WTC11 (cell line): ENCODE results near the gene MACROD2. TPM values are rescaled to one million over a fixed set of nuclear protein-coding genes. Genes with fewer than 3 reads are reported as not detected.
A peak's percentile ranks its signal among the peaks of the same experiment; 100 is the strongest.

Experiments used
- ATAC-seq: fragments of 200-7000 bp; cut with Tn5 transposase; 2 replicates; pipeline ENCODE4 v1.10.0; 2021; ENCODE audit warnings: mild to moderate bottlenecking, moderate library complexity
- CTCF ChIA-PET: fragments of 300-600 bp; sonication (Branson Sonifier 250); formaldehyde crosslinking; loops from one replicate; lab custom pipeline; 2021; ENCODE audit warnings: antibody characterized with exemption; lab: Charles Lee
- POLR2A ChIA-PET: fragments of 350-600 bp; sonication (Branson Sonifier 250); formaldehyde crosslinking; loops from one replicate; lab custom pipeline; 2021; ENCODE audit warnings: antibody characterized with exemption; lab: Charles Lee
- DNase-seq: peaks from one replicate; pipeline ENCODE4 v3.0.0; 2021; ENCODE audit warnings: low spot score
- H3K27ac Mint-ChIP-seq: 2 replicates; pipeline ENCODE4 v1.8.0; 2021; ENCODE audit warnings: mixed read lengths
- H3K27me3 Mint-ChIP-seq: 2 replicates; pipeline ENCODE4 v1.8.0; 2021; ENCODE audit warnings: low read depth, mild to moderate bottlenecking, moderate library complexity, mixed read lengths
- H3K36me3 Mint-ChIP-seq: 2 replicates; pipeline ENCODE4 v1.8.0; 2021; ENCODE audit warnings: mixed read lengths
- H3K4me1 Mint-ChIP-seq: 2 replicates; pipeline ENCODE4 v1.8.0; 2022; ENCODE audit warnings: mixed read lengths
- H3K4me3 Mint-ChIP-seq: 2 replicates; pipeline ENCODE4 v1.8.0; 2021; ENCODE audit warnings: mild to moderate bottlenecking, moderate library complexity, mixed read lengths
- H3K9me3 Mint-ChIP-seq: 2 replicates; pipeline ENCODE4 v1.8.0; 2021; ENCODE audit warnings: mixed read lengths
- AFF4 ChIP-seq: sonication (generic); formaldehyde crosslinking; IDR thresholded peaks from 2 replicates; pipeline ENCODE4 v1.8.1; 2023; ENCODE audit warnings: mild to moderate bottlenecking, missing genetic modification reagents, borderline replicate concordance
- ARID4B ChIP-seq: sonication (generic); formaldehyde crosslinking; IDR thresholded peaks from 2 replicates; pipeline ENCODE4 v1.8.0; 2023; ENCODE audit warnings: missing genetic modification reagents, mild to moderate bottlenecking, borderline replicate concordance
- ATF3 ChIP-seq: sonication (generic); formaldehyde crosslinking; conservative IDR thresholded peaks from 2 replicates; pipeline ENCODE4 v1.8.1; 2022; ENCODE audit warnings: mild to moderate bottlenecking, missing genetic modification reagents
- ERG ChIP-seq: fragments of 250-450 bp; sonication (Bioruptor Pico); IDR thresholded peaks from 2 replicates; pipeline ENCODE4 v1.8.0; 2021; ENCODE audit warnings: mild to moderate bottlenecking
- ESRRA ChIP-seq: sonication (generic); formaldehyde crosslinking; IDR thresholded peaks from 2 replicates; pipeline ENCODE4 v1.8.1; 2022; ENCODE audit warnings: mild to moderate bottlenecking, missing genetic modification reagents, borderline replicate concordance
- FOXJ3 ChIP-seq: sonication (generic); formaldehyde crosslinking; IDR thresholded peaks from 2 replicates; pipeline ENCODE4 v1.9.0; 2021; ENCODE audit warnings: missing genetic modification reagents, mild to moderate bottlenecking, borderline replicate concordance
- FOXP1 ChIP-seq: sonication (generic); formaldehyde crosslinking; IDR thresholded peaks from 2 replicates; pipeline ENCODE4 v1.8.0; 2022; ENCODE audit warnings: missing genetic modification reagents, mild to moderate bottlenecking, moderate library complexity, borderline replicate concordance
- JUN ChIP-seq: sonication (generic); formaldehyde crosslinking; IDR thresholded peaks from 2 replicates; pipeline ENCODE4 v1.8.0; 2023; ENCODE audit warnings: mild to moderate bottlenecking, missing genetic modification reagents
- MLX ChIP-seq: sonication (generic); formaldehyde crosslinking; IDR thresholded peaks from 2 replicates; pipeline ENCODE4 v1.8.1; 2023; ENCODE audit warnings: mild to moderate bottlenecking, missing genetic modification reagents, moderate library complexity
- NFATC4 ChIP-seq: fragments of 250-450 bp; sonication (Bioruptor Pico); IDR thresholded peaks from 2 replicates; pipeline ENCODE4 v1.9.0; 2021; ENCODE audit warnings: mild to moderate bottlenecking
- NR1H2 ChIP-seq: sonication (generic); formaldehyde crosslinking; IDR thresholded peaks from 2 replicates; pipeline ENCODE4 v1.9.0; 2021; ENCODE audit warnings: mild to moderate bottlenecking, moderate library complexity, missing genetic modification reagents
- NR3C1 ChIP-seq: sonication (generic); formaldehyde crosslinking; conservative IDR thresholded peaks from 2 replicates; pipeline ENCODE4 v1.8.1; 2023; ENCODE audit warnings: low read depth, mild to moderate bottlenecking, missing genetic modification reagents
- RORB ChIP-seq: fragments of 250-450 bp; sonication (Bioruptor Pico); IDR thresholded peaks from 2 replicates; pipeline ENCODE4 v1.9.0; 2021; ENCODE audit warnings: mild to moderate bottlenecking
- USF1 ChIP-seq: sonication (generic); formaldehyde crosslinking; IDR thresholded peaks from 2 replicates; pipeline ENCODE4 v1.8.0; 2022; ENCODE audit warnings: mild to moderate bottlenecking, missing genetic modification reagents
- ZNF263 ChIP-seq: sonication (generic); formaldehyde crosslinking; IDR thresholded peaks from 2 replicates; pipeline ENCODE4 v1.8.1; 2022; ENCODE audit warnings: low read depth, mild to moderate bottlenecking, moderate library complexity, missing genetic modification reagents
- ZNF396 ChIP-seq: fragments of 250-450 bp; sonication (Bioruptor Pico); IDR thresholded peaks from 2 replicates; pipeline ENCODE4 v1.8.0; 2021; ENCODE audit warnings: mild to moderate bottlenecking, moderate library complexity, borderline replicate concordance
- total RNA-seq: library from RNA; stranded (reverse); gene quantifications from 3 replicates; pipeline ENCODE4 v1.2.3, GENCODE V29; 2021
- TF ChIP-seq, protein P1 (sequence below): fragments of 250-450 bp; sonication (Bioruptor Pico); IDR thresholded peaks from 2 replicates; pipeline ENCODE4 v1.9.0; 2021; ENCODE audit warnings: mild to moderate bottlenecking
- TF ChIP-seq, protein P2 (sequence below): fragments of 200-600 bp; IDR thresholded peaks from 2 replicates; pipeline ENCODE4 v1.8.0; 2022; ENCODE audit warnings: antibody characterized with exemption
- TF ChIP-seq, protein P3 (sequence below): sonication (generic); formaldehyde crosslinking; IDR thresholded peaks from 2 replicates; pipeline ENCODE4 v1.8.1; 2023; ENCODE audit warnings: mild to moderate bottlenecking, missing genetic modification reagents

Gene MACROD2
- total RNA-seq, 1 experiment from 2014 or later, result 4.1 TPM

DNA sequence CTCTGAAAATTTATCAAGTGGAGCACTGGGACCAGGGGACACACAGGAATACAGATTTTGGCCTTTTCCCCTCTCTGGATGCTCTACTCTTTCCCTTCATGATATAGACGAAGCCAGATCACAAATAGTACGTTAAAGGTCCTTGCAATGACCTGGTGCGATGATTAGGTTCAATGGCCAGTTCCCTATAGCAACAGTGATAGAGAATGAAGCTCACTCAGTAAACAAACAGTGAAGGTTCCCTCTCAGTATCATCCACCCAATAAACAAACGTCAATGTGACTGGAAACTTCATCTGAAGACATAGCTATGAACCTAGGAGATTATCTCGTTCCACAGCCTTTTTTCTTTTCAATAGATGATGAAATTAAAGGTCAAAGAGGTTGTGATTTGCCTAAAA, 1981.7 kb downstream of the MACROD2 start:
- ATAC-seq (no peak), DNase-seq (no peak)
- CTCF ChIA-PET, result no interaction called here
- H3K4me3 Mint-ChIP-seq, result no peak overlapping the region
- peaks cover 23% of the 10 kb centered on the region for H3K36me3 Mint-ChIP-seq
- POLR2A ChIA-PET, result interaction anchor here (0.5 kb wide), 1 partner anchor 364 kb away, joined by 3 read pairs; no protein-coding TSS in a partner anchor
- peak overlapping the region; percentile 88 for H3K27ac Mint-ChIP-seq
- peaks cover 58% of the 10 kb centered on the region for H3K4me1 Mint-ChIP-seq
- no peaks in the 10 kb centered on the region; the same call in 1 of the 2 replicates for H3K27me3 Mint-ChIP-seq
- TF ChIP-seq USF1 (CRISPR knock-in tag) (no peak), NR1H2 (no peak), ERG (CRISPR knock-in tag) (no peak), ZNF396 (CRISPR knock-in tag) (no peak), AFF4 (CRISPR knock-in tag) (no peak), ATF3 (CRISPR knock-in tag) (no peak), FOXJ3 (CRISPR knock-in tag) (no peak), FOXP1 (CRISPR knock-in tag) (no peak), ESRRA (CRISPR knock-in tag) (no peak)
- TF ChIP-seq, protein P1, sequence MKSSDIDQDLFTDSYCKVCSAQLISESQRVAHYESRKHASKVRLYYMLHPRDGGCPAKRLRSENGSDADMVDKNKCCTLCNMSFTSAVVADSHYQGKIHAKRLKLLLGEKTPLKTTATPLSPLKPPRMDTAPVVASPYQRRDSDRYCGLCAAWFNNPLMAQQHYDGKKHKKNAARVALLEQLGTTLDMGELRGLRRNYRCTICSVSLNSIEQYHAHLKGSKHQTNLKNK (CRISPR knock-in tag), result no peak
- TF ChIP-seq, protein P2, sequence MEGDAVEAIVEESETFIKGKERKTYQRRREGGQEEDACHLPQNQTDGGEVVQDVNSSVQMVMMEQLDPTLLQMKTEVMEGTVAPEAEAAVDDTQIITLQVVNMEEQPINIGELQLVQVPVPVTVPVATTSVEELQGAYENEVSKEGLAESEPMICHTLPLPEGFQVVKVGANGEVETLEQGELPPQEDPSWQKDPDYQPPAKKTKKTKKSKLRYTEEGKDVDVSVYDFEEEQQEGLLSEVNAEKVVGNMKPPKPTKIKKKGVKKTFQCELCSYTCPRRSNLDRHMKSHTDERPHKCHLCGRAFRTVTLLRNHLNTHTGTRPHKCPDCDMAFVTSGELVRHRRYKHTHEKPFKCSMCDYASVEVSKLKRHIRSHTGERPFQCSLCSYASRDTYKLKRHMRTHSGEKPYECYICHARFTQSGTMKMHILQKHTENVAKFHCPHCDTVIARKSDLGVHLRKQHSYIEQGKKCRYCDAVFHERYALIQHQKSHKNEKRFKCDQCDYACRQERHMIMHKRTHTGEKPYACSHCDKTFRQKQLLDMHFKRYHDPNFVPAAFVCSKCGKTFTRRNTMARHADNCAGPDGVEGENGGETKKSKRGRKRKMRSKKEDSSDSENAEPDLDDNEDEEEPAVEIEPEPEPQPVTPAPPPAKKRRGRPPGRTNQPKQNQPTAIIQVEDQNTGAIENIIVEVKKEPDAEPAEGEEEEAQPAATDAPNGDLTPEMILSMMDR, result no peak
- peaks cover 29% of the 10 kb centered on the region for H3K9me3 Mint-ChIP-seq

DNA sequence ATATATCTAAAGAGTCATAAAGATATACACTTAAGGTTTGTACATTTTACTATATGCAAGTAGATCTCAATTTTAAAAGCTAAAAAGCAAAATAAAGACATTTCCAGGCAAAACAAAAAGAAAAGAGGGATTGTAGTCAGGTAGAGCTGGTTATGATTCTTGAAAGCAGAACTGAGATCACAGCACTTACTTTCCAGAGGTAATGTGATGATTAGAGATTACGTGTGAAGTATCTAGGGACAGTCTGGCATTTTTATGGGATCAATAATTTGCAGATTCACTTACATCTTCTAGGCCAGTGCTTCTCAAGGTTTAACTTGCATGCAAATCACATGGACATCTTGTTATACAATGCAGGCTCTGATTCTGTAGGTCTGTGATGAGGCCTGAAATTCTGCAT, 1982.4 kb downstream of the MACROD2 start:
- Mint-ChIP-seq H3K27ac (no peak overlapping the region; the same call in 1 of the 2 replicates), H3K9me3 (peaks cover 25% of the 10 kb centered on the region), H3K4me1 (peaks cover 58% of the 10 kb centered on the region), H3K36me3 (peaks cover 20% of the 10 kb centered on the region), H3K4me3 (no peak overlapping the region), H3K27me3 (no peaks in the 10 kb centered on the region; the same call in 1 of the 2 replicates)
- no peak for DNase-seq
- ChIA-PET CTCF (no interaction called here), POLR2A (no interaction called here)
- TF ChIP-seq, protein P3, sequence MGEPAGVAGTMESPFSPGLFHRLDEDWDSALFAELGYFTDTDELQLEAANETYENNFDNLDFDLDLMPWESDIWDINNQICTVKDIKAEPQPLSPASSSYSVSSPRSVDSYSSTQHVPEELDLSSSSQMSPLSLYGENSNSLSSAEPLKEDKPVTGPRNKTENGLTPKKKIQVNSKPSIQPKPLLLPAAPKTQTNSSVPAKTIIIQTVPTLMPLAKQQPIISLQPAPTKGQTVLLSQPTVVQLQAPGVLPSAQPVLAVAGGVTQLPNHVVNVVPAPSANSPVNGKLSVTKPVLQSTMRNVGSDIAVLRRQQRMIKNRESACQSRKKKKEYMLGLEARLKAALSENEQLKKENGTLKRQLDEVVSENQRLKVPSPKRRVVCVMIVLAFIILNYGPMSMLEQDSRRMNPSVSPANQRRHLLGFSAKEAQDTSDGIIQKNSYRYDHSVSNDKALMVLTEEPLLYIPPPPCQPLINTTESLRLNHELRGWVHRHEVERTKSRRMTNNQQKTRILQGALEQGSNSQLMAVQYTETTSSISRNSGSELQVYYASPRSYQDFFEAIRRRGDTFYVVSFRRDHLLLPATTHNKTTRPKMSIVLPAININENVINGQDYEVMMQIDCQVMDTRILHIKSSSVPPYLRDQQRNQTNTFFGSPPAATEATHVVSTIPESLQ (CRISPR knock-in tag), result no peak
- TF ChIP-seq MLX (no peak), NFATC4 (CRISPR knock-in tag) (no peak), ZNF263 (CRISPR knock-in tag) (no peak), JUN (CRISPR knock-in tag) (no peak), RORB (CRISPR knock-in tag) (no peak), NR3C1 (CRISPR knock-in tag) (no peak), ARID4B (CRISPR knock-in tag) (no peak)
- ATAC-seq, result no peak
